Mucosa of descending colon (tissue), 3 donors: ENCODE measurements around the gene CA5A. TPM values are rescaled to one million over a fixed set of nuclear protein-coding genes. Genes with fewer than 3 reads are reported as not detected.
A peak's percentile ranks its signal among the peaks of the same experiment; 100 is the strongest.

ENCODE experiments used
- ATAC-seq: fragments of 200-7000 bp; cut with Tn5 transposase; one replicate; pipeline ENCODE4 v1.9.1; 2020; ENCODE audit warnings: mild to moderate bottlenecking, moderate library complexity
- DNase-seq, 3 donors: peaks; one replicate each; pipeline ENCODE4 v3.0.0-alpha.2; 2020
- H3K36me3 ChIP-seq: fragments of 200-600 bp; one replicate; pipeline ENCODE4 v1.8.0; 2021; ENCODE audit warnings: low read depth, mild to moderate bottlenecking
- H3K4me1 ChIP-seq: fragments of 200-600 bp; one replicate; pipeline ENCODE4 v1.8.0; 2021; ENCODE audit warnings: low read depth, mild to moderate bottlenecking
- H3K4me3 ChIP-seq: fragments of 200-600 bp; one replicate; pipeline ENCODE4 v1.8.0; 2021; ENCODE audit warnings: mild to moderate bottlenecking
- H3K9me3 ChIP-seq: fragments of 200-600 bp; one replicate; pipeline ENCODE4 v1.8.0; 2021; ENCODE audit warnings: mild to moderate bottlenecking
- intact Hi-C, 2 donors: fragments of 100-400 bp; cut with DNase I in 1 of 2; cut with micrococcal nuclease in 1 of 2; formaldehyde crosslinking; loops; one replicate each; pipeline versions ENCODE4 v1.11.0 to v1.11.1; 2022; cut with DNase I, micrococcal nuclease
- total RNA-seq, 3 donors: library from RNA; stranded (reverse); fragmentation: NEBNext Ultra II Directional in 2 of 3; extraction: Animal tissue kit (Norgen Biotek cat#: 25700) in 2 of 3; gene quantifications; one replicate each; pipeline versions ENCODE4 v1.2.1 to v1.2.4, GENCODE V29; 2021 to 2023
- TF ChIP-seq, protein P1 (sequence below): fragments of 200-600 bp; IDR thresholded peaks from one replicate; pipeline ENCODE4 v1.8.0; 2022; ENCODE audit warnings: antibody characterized with exemption, mild to moderate bottlenecking
- donor health status: DM: no; HTN: no; CAD: no; lungs with moderate emphysema.
- donor health status: DM: no; HTN: no; CAD: no.
- donor health status: DM: no; HTN: yes; CAD: no.

The CA5A gene
- total RNA-seq, 3 donors from 2014 or later, result 0.05 to 0.25 TPM; not detected in 1

DNA sequence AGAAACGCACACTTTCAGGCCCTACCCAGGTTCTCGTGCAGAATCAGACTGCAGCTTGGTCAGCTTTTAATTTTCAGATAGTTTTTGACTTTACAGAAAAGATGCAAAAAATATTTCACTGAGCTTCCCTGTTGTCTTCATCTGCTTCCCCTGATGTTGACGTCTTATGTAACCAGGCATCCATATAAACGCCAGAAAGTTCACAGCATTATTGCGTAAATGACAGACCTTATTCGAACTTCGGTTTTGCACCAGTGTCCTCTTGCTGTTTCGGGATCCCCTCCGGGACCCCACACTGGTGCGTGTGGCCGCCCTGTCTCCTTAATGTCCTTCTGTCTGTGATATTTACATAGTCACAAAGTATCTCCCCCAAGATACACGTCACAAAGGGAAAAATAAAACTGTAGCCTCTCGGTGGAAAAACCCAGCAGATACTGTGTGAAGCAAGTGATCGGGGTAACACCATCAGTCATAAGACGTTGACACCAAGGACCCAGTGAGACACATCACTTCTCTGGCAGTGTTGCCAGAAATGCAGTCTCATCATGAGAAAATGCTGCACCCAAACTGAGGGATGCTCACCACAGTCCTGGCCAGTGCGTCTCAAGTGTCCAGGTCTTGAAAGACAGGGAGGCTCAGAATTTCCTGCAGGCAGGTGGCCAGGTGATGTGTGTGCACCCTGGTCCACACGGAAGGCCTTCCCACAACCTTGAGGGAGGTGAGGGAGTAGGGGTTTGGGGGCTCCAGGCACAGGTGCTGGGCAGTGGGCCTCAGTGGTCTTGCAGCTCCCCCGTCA is 19.2 kb upstream of the CA5A start:
- H3K36me3 ChIP-seq, result no peaks in the 10 kb centered on the region
- TF ChIP-seq, protein P1, sequence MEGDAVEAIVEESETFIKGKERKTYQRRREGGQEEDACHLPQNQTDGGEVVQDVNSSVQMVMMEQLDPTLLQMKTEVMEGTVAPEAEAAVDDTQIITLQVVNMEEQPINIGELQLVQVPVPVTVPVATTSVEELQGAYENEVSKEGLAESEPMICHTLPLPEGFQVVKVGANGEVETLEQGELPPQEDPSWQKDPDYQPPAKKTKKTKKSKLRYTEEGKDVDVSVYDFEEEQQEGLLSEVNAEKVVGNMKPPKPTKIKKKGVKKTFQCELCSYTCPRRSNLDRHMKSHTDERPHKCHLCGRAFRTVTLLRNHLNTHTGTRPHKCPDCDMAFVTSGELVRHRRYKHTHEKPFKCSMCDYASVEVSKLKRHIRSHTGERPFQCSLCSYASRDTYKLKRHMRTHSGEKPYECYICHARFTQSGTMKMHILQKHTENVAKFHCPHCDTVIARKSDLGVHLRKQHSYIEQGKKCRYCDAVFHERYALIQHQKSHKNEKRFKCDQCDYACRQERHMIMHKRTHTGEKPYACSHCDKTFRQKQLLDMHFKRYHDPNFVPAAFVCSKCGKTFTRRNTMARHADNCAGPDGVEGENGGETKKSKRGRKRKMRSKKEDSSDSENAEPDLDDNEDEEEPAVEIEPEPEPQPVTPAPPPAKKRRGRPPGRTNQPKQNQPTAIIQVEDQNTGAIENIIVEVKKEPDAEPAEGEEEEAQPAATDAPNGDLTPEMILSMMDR, result no peak
- H3K4me3 ChIP-seq, result no peak overlapping the region
- H3K9me3 ChIP-seq, result no peaks in the 10 kb centered on the region
- no peak for DNase-seq
- peaks cover 20% of the 10 kb centered on the region for H3K4me1 ChIP-seq
- ATAC-seq, result no peak
- intact Hi-C loops, result no loop called here

DNA sequence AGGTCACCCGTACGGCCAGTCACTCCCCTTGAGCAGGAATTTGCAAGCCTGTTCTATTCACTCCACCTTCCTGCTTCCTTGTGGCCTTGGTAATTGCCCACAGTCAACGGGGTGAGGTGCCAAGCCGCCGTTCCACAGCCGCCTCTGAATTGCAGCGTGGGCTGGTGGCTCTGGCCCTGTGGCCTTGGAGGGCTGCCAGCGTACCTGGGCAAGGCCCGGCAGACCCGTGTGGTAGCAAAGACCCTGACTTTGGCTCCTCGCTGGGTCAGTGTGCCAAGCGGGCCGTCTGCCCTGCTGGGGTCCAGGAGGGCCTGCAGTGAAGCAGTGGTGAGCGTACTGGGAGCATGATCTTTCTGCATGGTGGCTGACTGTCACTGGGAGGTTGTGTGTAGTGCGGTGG is 18.5 kb upstream of the CA5A start:
- ATAC-seq (peak; percentile 6), DNase-seq (peak; percentile 48 to 72 (median 57))
- TF ChIP-seq, protein P1, result no peak
- Histone ChIP-seq H3K4me3 (no peak overlapping the region), H3K9me3 (no peaks in the 10 kb centered on the region), H3K36me3 (no peaks in the 10 kb centered on the region), H3K4me1 (peaks cover 20% of the 10 kb centered on the region)
- intact Hi-C loops, result no loop called here

DNA sequence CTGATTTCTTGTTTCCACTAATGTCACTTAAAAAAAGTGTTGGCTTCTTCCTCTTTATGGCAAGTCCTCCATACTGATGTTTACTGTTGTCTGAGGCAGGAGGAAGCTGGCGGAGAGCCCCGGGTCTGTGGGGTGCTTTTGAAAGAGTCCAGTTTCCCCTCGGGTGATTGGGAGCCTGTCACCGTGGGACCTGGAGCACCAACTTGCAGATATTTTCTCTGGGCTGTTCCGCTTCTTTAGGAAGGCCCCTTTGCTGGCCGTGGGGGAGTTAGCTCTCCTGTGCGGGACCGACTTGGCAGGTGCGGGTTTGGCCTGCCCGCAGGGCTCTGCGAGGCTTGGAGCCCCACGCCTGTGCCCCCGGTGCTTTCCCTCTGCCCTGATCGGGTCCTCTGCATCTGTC is 18.0 kb upstream of the CA5A start:
- TF ChIP-seq, protein P1, result no peak
- ATAC-seq (no peak), DNase-seq (peak in 1 of 3 donors; percentile 49)
- Histone ChIP-seq H3K4me3 (no peak overlapping the region), H3K9me3 (no peaks in the 10 kb centered on the region), H3K36me3 (no peaks in the 10 kb centered on the region), H3K4me1 (peaks cover 20% of the 10 kb centered on the region)
- intact Hi-C loops, result no loop called here

DNA sequence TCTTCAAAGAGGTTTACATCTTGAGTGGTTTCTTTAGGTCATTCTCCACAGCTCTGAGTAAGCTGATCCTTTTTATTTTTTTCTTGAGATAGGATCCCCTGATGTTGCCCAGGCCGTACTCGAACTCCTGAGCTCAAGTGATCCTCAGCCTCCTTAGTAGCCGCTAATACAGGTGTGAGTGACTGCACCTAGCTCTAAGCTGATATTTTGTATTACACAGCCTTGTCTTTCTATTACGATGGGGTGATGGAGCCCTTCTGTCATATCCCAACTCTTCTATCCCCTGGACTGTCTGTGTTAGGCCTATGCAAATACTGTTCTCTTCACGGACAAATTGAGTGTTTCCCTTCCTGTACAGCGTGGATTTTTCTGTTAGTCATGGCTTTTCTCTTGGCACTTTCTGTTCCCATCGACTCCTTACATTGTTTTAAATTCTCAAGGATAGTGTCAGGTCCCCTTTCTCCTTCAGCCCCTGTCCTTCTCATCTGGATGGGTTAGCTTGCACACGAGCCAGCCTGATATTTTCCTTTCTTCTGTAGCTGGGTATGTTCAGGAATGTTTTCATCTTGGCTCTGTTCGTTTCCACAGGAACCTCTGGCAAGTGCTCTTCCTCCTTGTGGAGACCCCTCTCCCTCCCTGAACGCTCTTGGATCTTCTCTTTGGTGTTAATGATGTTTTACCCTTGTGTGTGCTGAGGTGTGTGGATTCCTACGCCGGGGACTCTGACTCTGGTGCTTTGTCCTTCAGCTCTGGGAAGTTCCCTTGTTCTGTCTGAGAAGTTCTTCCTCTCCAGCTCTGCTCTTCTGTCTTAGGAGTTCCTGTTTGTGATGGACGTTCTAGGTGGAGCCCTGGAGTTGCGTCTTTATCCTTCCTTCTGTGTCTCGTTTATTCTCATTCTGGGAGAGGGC is 17.2 kb upstream of the CA5A start:
- TF ChIP-seq, protein P1, result no peak
- peaks cover 20% of the 10 kb centered on the region for H3K4me1 ChIP-seq
- ATAC-seq (no peak), DNase-seq (no peak)
- H3K36me3 ChIP-seq, result no peaks in the 10 kb centered on the region
- no peaks in the 10 kb centered on the region for H3K9me3 ChIP-seq
- no peak overlapping the region for H3K4me3 ChIP-seq
- intact Hi-C loops, result no loop called here

DNA sequence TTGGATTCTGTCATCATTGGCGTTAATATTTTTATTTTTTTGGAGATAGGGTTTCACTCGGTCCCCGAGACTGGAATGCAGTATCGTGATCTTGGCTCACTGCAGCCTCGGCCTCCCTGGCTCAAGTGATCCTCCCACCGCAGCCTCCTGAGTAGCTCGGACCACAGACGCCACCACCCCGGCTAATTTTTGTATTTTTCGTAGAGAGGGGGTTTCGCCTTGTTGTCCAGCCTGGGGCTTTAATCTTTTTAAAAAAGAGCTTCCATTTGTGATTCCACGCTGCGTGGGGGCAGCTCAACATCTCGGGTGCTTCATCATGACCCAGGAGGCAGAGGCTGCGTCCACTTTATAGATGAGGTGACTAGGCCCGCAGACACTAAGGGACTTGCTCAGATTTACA is 16.4 kb upstream of the CA5A start:
- no peaks in the 10 kb centered on the region for H3K36me3 ChIP-seq
- intact Hi-C loops, result no loop called here
- H3K9me3 ChIP-seq, result no peaks in the 10 kb centered on the region
- H3K4me3 ChIP-seq, result no peak overlapping the region
- DNase-seq (no peak), ATAC-seq (no peak)
- TF ChIP-seq, protein P1, result no peak
- peaks cover 20% of the 10 kb centered on the region for H3K4me1 ChIP-seq
